Measurements from ENCODE around the gene UBAC2.

The UBAC2 gene

DNA sequence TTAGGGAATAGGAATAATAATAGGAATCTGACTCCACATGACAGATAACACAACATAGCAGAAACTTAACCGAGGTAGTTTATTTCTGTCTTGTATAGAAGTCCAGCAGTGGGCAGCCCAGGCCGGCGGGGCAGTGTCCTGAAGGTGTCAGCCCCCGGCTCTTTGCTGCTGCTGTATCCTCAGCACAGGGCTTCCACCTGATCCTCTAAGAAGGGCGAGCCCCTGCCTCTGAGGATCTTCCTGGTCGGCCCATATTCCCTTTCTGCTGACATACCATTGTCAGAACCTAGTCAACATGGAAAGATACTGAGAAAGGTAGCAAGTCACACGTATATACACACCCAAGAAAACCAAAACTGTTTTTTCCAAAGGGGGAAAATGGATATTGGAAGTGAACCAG, 162.7 kb downstream of the UBAC2 start:
- TF ChIP-seq ZFX (IDR thresholded peaks at IDR 0.05): no peak
- TF ChIP-seq, protein P1, sequence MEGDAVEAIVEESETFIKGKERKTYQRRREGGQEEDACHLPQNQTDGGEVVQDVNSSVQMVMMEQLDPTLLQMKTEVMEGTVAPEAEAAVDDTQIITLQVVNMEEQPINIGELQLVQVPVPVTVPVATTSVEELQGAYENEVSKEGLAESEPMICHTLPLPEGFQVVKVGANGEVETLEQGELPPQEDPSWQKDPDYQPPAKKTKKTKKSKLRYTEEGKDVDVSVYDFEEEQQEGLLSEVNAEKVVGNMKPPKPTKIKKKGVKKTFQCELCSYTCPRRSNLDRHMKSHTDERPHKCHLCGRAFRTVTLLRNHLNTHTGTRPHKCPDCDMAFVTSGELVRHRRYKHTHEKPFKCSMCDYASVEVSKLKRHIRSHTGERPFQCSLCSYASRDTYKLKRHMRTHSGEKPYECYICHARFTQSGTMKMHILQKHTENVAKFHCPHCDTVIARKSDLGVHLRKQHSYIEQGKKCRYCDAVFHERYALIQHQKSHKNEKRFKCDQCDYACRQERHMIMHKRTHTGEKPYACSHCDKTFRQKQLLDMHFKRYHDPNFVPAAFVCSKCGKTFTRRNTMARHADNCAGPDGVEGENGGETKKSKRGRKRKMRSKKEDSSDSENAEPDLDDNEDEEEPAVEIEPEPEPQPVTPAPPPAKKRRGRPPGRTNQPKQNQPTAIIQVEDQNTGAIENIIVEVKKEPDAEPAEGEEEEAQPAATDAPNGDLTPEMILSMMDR (conservative IDR thresholded peaks at IDR 0.05): no peak
- no peak overlapping the region for H3K27ac ChIP-seq

DNA sequence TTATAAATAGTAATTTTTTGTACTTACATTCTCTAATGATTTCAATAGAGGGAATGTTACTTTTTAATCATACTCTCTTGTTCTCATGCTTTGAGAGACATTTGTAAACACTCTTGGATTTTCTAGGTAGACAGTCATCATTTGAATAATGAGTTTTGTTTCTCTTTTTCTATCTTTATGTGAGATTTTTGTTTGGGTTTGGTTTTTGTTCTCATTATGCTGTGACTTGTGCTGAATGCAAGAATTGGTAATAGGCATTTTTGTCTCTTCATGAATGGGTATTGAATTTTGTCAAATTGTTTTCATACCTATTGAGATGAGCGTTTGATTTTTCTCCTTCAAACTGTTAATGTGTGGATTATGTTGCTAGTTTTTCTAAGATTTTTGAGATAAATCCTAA, 163.3 kb downstream of the UBAC2 start:
- H3K27ac ChIP-seq: no peak overlapping the region
- no peak for TF ChIP-seq ZFX (IDR thresholded peaks at IDR 0.05)
- TF ChIP-seq, protein P1 (conservative IDR thresholded peaks at IDR 0.05): no peak

DNA sequence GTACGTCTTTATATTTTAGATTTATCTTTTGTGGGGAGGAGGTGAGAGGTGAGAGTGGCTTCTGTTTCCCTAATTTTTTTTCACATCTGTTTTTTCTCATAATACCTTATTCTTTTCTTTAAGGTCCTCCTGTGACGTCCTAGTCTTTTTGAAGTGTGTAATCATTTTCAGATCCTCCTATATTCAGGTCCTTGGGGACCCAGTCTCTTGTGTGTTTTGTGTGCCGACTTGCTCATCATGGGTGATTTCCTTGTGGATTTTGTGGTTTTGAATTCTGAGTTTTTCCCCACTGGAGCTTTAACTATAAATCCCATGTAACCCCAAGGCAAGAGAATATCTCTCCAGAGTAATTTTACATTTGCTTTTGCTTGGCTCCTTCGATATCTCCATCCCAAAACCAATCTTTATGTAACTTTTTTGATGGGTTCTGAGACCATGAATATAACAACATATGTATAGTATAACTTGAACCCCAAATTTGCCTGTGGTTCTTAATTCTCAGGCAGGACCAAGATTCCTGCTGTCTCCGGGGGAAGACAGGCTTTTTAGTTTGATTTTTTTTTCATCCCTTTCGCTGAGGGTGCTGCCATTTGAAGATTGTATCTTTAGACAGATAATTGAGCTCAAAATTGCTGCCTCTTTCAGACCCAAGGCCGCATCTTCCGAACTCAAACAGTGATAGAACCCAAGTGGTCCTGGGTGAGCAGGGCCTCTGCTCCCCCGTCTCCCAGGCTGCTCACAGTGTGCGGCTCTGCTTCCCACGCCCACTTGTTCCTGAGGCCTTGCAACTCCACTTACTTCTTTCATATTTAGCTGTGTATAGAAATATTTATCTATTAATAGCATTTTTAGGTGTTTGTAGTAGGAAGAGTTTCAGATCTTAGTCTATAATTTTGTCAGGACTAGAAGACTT, 165.7 kb downstream of the UBAC2 start:
- no peak overlapping the region for H3K27ac ChIP-seq
- no peak for TF ChIP-seq ZFX (IDR thresholded peaks at IDR 0.05)
- TF ChIP-seq, protein P1 (conservative IDR thresholded peaks at IDR 0.05): no peak

DNA sequence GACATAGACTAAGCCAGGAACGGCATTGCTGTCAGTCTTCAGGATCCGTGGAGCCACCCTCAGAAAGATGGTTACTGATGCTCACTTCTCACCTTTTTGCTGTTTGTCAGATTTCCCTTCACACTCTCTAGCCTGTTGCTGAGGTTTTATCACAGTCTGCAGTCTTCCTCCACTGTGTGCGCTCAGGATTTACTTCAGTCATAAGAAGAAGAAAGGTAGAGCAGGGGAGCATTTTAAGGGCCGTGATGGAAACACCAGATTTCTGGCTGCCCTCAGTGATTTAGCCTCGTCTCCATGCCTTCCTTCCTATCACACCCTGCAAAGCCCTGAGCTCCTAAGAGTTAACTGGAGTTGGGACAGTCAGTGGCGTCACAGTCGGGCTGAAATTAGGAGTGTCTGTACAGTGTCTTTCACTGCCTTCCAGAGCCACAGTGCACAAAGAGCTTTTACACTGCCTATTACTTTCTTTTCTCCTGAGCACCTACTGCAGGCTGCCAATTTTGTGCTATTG, 166.5 kb downstream of the UBAC2 start:
- no peak for TF ChIP-seq ZFX (IDR thresholded peaks at IDR 0.05)
- TF ChIP-seq, protein P1 (conservative IDR thresholded peaks at IDR 0.05): no peak
- no peak overlapping the region for H3K27ac ChIP-seq

DNA sequence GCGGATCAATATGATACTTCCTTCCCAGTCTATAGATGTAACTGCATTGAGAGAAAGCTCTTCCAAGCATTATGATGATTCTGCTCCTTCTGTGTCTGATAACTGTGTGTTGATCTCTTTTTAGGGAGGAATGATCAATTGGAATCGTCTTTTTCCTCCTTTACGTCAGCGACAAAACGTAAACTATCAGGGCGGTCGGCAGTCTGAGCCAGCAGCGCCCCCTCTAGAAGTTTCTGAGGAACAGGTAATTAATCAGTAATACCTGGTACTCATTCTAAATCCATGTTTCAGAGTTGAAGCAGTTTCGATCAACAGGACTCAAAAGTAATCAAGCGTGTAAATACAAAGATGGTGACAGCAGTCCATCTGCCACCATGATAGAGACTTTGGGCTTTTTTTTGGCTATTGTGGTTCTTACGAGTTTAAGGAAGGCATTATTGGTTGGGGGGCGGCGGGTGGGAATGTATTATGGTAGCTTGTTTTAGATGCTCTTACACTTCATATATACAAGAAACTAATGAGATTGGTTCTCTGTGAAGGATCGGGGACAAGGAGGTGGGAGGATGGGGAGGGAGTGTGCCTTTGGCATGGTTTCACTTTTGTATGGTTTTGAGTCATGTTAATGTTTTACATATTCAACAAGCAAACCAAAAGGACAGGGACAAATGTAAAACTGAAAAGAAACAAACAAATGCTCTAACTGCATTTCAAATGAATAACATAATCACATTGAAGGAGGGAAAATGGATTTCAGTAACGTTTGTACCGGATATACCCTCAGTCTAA, 167.2 kb downstream of the UBAC2 start:
- no peak for TF ChIP-seq ZFX (IDR thresholded peaks at IDR 0.05)
- TF ChIP-seq, protein P1 (conservative IDR thresholded peaks at IDR 0.05): no peak; the same call in 1 of the 2 replicates
- no peak overlapping the region for H3K27ac ChIP-seq

DNA sequence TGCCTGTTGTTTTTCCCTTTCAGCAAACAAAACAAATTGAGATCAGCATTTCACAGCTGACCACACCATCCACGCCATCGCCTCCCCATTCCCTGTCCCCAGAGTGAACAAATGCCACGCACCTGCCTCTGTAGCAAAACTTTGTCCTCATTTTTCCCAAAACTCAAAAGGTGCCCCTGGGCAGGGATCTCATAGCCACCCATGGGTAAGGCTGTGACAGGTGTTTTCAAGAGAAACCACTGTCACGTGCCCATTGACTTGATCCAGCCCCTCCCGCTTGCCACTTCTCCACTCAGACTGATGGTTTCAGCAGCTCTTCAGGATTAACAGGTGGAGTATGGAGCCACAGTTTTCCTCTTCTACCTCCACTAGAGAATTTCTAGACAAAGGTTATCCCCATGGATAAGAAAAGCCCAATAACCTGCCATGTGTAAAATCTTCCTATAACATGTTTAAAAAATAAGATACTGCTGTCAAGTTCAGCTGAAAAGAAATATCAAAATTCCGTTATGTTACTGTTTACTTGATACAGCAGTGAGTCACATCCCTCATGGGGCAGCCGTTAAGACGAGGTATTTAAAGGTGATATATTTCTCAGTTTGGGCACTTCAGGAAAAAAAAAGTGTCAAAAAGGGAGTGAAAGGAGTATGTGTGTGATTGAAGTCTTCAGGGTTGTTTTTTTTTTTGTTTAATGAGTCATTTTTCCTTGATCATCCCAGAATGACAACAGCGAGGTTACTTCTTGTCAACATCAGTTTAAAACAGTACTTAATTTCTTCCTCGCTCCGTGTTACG, 170.0 kb downstream of the UBAC2 start:
- TF ChIP-seq, protein P1 (conservative IDR thresholded peaks at IDR 0.05): no peak
- TF ChIP-seq ZFX (IDR thresholded peaks at IDR 0.05): no peak
- H3K27ac ChIP-seq: no peak overlapping the region
